ENCODE measurements around the gene RPS6KC1. TPM values are rescaled to one million over a fixed set of nuclear protein-coding genes. Genes with fewer than 3 reads are reported as not detected.

Gene RPS6KC1
- total RNA-seq, 2 experiments from 2014 or later: 9.4 to 10.7 TPM

DNA sequence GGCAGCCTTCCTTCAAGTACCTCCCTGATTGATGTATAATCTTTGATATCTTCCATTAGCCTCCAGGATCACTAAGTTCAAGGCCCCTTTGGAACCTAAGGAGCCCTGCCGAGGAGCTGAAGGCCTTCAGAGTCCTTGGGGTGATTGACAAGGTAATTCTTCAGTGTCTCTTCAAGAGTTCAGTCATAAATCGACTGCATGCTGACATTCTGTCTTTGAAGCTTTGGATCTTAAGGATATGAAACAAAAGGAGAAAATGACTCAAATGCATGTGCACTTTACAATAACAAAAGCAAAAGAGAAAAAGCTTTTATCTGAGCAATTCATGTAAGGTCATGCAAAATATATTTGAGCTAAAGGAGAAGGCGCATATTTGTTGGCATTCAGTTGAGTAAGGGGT, 125.3 kb downstream of the RPS6KC1 start:
- DNase-seq (ENCODE audit: low spot score): no peak
- Histone ChIP-seq H3K4me2 (ENCODE audit: low read length) (no peak overlapping the region), H3K4me3 (ENCODE audit: low read depth, low read length, poor library complexity, severe bottlenecking) (no peak overlapping the region), H2AFZ (ENCODE audit: low read length) (no peak overlapping the region), H3K9me3 (ENCODE audit: low read length) (no peaks in the 10 kb centered on the region), H3K79me2 (ENCODE audit: insufficient read depth, low read depth, low read length) (no peaks in the 10 kb centered on the region), H3K9me2 (ENCODE audit: insufficient read depth, low read length) (no peaks in the 10 kb centered on the region), H3K36me3 (ENCODE audit: insufficient read depth, low read length) (no peaks in the 10 kb centered on the region), H3K4me1 (ENCODE audit: insufficient read depth, low read length, poor library complexity, severe bottlenecking) (no peaks in the 10 kb centered on the region), H3K27ac (ENCODE audit: low read depth, low read length, poor library complexity, severe bottlenecking) (no peak overlapping the region), H4K20me1 (ENCODE audit: insufficient read depth, low read length) (no peaks in the 10 kb centered on the region)
- intact Hi-C loops (cut with micrococcal nuclease; ENCODE audit: unreplicated experiment): no loop called here
- ChIA-PET POLR2A (interaction anchor here (0.5 to 1.8 kb wide), 2 partner anchors 10 to 305 kb away, joined by 5 to 9 read pairs; no protein-coding TSS in a partner anchor), CTCF (ENCODE audit: unreplicated experiment) (no interaction called here)
- TF ChIP-seq, protein P1, sequence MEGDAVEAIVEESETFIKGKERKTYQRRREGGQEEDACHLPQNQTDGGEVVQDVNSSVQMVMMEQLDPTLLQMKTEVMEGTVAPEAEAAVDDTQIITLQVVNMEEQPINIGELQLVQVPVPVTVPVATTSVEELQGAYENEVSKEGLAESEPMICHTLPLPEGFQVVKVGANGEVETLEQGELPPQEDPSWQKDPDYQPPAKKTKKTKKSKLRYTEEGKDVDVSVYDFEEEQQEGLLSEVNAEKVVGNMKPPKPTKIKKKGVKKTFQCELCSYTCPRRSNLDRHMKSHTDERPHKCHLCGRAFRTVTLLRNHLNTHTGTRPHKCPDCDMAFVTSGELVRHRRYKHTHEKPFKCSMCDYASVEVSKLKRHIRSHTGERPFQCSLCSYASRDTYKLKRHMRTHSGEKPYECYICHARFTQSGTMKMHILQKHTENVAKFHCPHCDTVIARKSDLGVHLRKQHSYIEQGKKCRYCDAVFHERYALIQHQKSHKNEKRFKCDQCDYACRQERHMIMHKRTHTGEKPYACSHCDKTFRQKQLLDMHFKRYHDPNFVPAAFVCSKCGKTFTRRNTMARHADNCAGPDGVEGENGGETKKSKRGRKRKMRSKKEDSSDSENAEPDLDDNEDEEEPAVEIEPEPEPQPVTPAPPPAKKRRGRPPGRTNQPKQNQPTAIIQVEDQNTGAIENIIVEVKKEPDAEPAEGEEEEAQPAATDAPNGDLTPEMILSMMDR (conservative IDR thresholded peaks at IDR 0.05; ENCODE audit: low read length): no peak
- TF ChIP-seq EZH2phosphoT487 (IDR thresholded peaks at IDR 0.05; ENCODE audit: borderline replicate concordance, low read depth, low read length): no peak
- no TSS peak for BruUV-seq (replicated peaks)

DNA sequence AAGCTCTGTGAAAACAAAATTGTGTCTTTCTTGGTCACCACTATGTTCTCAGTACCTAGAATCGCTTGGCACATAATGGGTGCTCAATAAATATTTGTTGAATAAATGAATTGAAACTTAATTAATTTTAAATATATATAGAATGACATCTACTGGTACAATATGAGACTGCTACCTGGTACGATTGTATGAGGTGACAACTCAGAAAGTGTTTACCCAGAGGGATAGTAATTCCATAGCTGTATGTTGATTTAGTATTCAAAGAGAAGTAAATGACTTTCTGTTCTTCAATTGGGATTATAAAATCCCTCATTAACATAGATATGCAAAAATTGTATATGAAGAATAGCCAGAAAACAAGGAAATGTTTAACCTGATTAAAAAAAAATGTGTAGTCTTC, 128.7 kb downstream of the RPS6KC1 start:
- H3K79me2 ChIP-seq (ENCODE audit: insufficient read depth, low read depth, low read length): no peaks in the 10 kb centered on the region
- H3K9me3 ChIP-seq (ENCODE audit: low read length): no peaks in the 10 kb centered on the region
- H2AFZ ChIP-seq (ENCODE audit: low read length): no peak overlapping the region
- POLR2A ChIA-PET: no interaction called here
- no peak overlapping the region for H3K27ac ChIP-seq (ENCODE audit: low read depth, low read length, poor library complexity, severe bottlenecking)
- intact Hi-C loops (cut with micrococcal nuclease; ENCODE audit: unreplicated experiment): no loop called here
- H3K4me1 ChIP-seq (ENCODE audit: insufficient read depth, low read length, poor library complexity, severe bottlenecking): no peaks in the 10 kb centered on the region
- no peaks in the 10 kb centered on the region for H3K36me3 ChIP-seq (ENCODE audit: insufficient read depth, low read length)
- TF ChIP-seq, protein P1 (conservative IDR thresholded peaks at IDR 0.05; ENCODE audit: low read length): no peak
- no peak for TF ChIP-seq EZH2phosphoT487 (IDR thresholded peaks at IDR 0.05; ENCODE audit: borderline replicate concordance, low read depth, low read length)
- CTCF ChIA-PET (ENCODE audit: unreplicated experiment): no interaction called here
- DNase-seq (ENCODE audit: low spot score): no peak
- no TSS peak for BruUV-seq (replicated peaks)
- H3K9me2 ChIP-seq (ENCODE audit: insufficient read depth, low read length): no peaks in the 10 kb centered on the region
- no peaks in the 10 kb centered on the region for H4K20me1 ChIP-seq (ENCODE audit: insufficient read depth, low read length)
- no peak overlapping the region for H3K4me2 ChIP-seq (ENCODE audit: low read length)
- no peak overlapping the region for H3K4me3 ChIP-seq (ENCODE audit: low read depth, low read length, poor library complexity, severe bottlenecking)

DNA sequence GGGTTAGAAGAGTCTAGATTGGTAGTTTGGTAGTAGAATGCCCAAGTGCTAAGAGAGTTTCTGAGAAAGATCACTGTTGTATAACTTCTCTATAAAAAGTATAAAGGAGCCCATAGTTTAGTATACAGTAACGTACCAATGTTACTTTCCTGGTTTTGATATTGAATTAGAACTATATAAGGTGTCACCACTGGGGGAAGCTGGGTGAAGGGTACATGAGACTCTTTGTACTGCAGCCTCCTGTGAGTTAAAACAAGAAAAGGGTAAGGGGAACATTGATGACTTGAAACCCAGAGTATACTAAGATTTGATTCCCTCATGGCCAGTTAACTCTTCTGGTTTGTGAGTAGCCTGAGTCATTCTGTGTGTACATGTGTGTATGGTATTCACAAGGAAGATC, 129.8 kb downstream of the RPS6KC1 start:
- TF ChIP-seq, protein P1 (conservative IDR thresholded peaks at IDR 0.05; ENCODE audit: low read length): no peak
- TF ChIP-seq EZH2phosphoT487 (IDR thresholded peaks at IDR 0.05; ENCODE audit: borderline replicate concordance, low read depth, low read length): no peak
- Histone ChIP-seq H4K20me1 (ENCODE audit: insufficient read depth, low read length) (no peaks in the 10 kb centered on the region), H2AFZ (ENCODE audit: low read length) (no peak overlapping the region), H3K4me3 (ENCODE audit: low read depth, low read length, poor library complexity, severe bottlenecking) (no peak overlapping the region), H3K27ac (ENCODE audit: low read depth, low read length, poor library complexity, severe bottlenecking) (no peak overlapping the region), H3K79me2 (ENCODE audit: insufficient read depth, low read depth, low read length) (no peaks in the 10 kb centered on the region), H3K36me3 (ENCODE audit: insufficient read depth, low read length) (no peaks in the 10 kb centered on the region), H3K9me2 (ENCODE audit: insufficient read depth, low read length) (no peaks in the 10 kb centered on the region), H3K4me2 (ENCODE audit: low read length) (no peak overlapping the region), H3K9me3 (ENCODE audit: low read length) (peaks cover under 1% of the 10 kb centered on the region; the same call in 1 of the 2 replicates), H3K4me1 (ENCODE audit: insufficient read depth, low read length, poor library complexity, severe bottlenecking) (no peaks in the 10 kb centered on the region)
- no peak for DNase-seq (ENCODE audit: low spot score)
- BruUV-seq (replicated peaks): no TSS peak
- intact Hi-C loops (cut with micrococcal nuclease; ENCODE audit: unreplicated experiment): no loop called here
- CTCF ChIA-PET (ENCODE audit: unreplicated experiment): no interaction called here
- POLR2A ChIA-PET: interaction anchor here (0.5 kb wide), 1 partner anchor 1103 kb away, joined by 3 read pairs; no protein-coding TSS in a partner anchor
